ENCODE results near the gene FIBP.

DNA sequence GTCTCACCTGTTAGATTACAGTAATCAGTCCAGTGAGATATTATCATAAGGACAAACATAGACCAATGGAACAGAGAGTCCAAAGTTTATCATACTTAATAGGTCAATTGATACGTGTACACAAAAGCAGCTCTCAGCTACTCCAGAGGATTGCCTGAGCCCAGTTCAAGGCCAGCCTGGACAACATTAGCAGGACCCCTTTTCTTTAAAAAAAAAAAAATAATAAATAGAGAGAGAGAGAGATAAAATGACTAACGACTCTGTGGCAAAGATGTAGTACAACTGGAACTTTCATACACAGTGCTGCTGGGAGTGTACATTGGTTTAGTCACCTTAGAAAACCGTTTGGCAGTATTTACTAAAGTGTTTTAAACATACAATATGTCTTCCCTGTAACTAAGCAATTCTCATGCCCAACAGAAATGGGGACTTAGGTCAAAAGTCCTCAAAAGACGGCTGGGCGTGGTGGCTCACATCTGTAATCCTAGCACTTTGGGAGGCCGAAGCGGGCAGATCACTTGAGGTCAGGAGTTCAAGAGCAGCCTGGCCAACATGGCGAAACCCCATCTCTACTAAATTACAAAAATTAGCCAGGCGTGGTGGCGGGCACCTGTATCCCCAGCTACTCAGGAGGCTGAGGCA is 43.9 kb downstream of the FIBP start:
- TF ChIP-seq, protein P1, sequence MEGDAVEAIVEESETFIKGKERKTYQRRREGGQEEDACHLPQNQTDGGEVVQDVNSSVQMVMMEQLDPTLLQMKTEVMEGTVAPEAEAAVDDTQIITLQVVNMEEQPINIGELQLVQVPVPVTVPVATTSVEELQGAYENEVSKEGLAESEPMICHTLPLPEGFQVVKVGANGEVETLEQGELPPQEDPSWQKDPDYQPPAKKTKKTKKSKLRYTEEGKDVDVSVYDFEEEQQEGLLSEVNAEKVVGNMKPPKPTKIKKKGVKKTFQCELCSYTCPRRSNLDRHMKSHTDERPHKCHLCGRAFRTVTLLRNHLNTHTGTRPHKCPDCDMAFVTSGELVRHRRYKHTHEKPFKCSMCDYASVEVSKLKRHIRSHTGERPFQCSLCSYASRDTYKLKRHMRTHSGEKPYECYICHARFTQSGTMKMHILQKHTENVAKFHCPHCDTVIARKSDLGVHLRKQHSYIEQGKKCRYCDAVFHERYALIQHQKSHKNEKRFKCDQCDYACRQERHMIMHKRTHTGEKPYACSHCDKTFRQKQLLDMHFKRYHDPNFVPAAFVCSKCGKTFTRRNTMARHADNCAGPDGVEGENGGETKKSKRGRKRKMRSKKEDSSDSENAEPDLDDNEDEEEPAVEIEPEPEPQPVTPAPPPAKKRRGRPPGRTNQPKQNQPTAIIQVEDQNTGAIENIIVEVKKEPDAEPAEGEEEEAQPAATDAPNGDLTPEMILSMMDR (IDR thresholded peaks at IDR 0.05; ENCODE audit: poor library complexity, severe bottlenecking): no peak
- TF ChIP-seq TAF1 (IDR thresholded peaks at IDR 0.05; ENCODE audit: low read depth) (no peak), EP300 (conservative IDR thresholded peaks at IDR 0.05; ENCODE audit: poor library complexity, severe bottlenecking) (no peak), EZH2 (IDR thresholded peaks at IDR 0.05; ENCODE audit: borderline replicate concordance, insufficient read depth, low read length, poor library complexity, severe bottlenecking) (no peak)

Measured in neural cell (in vitro differentiated cells).